RWPE2 (cell line): ENCODE data around the gene BEAN1.
A peak's percentile ranks its signal among the peaks of the same experiment; 100 is the strongest.

Experiments used
- ATAC-seq: fragments of 200-7000 bp; cut with Tn5 transposase; 3 replicates; pipeline ENCODE4 v1.9.1; 2021; ENCODE audit warnings: low read depth
- DNase-seq: peaks from one replicate; pipeline ENCODE4 v3.0.0-alpha.2; 2020; ENCODE audit warnings: low spot score
- H3K27ac ChIP-seq: fragments of 450-650 bp; 2 replicates; pipeline ENCODE4 v1.5.1; 2017; ENCODE audit warnings: mild to moderate bottlenecking; ENCODE audit not compliant: poor library complexity, severe bottlenecking
- H3K27me3 ChIP-seq: fragments of 250-450 bp; sonication (Bioruptor Pico); 2 replicates; pipeline ENCODE4 v1.5.1; 2021; ENCODE audit warnings: mild to moderate bottlenecking, moderate library complexity; ENCODE audit not compliant: insufficient read depth, poor library complexity, severe bottlenecking
- H3K36me3 ChIP-seq: fragments of 250-450 bp; sonication (Bioruptor Pico); 2 replicates; pipeline ENCODE4 v1.5.1; 2020; ENCODE audit warnings: low read depth, mild to moderate bottlenecking, moderate library complexity
- H3K4me1 ChIP-seq: fragments of 250-450 bp; sonication (Bioruptor Pico); 2 replicates; pipeline ENCODE4 v1.5.1; 2021; ENCODE audit warnings: mild to moderate bottlenecking, moderate library complexity; ENCODE audit not compliant: insufficient read depth, poor library complexity, severe bottlenecking
- H3K4me3 ChIP-seq: fragments of 250-450 bp; sonication (Bioruptor Pico); 2 replicates; pipeline ENCODE4 v1.5.1; 2021; ENCODE audit warnings: mild to moderate bottlenecking, moderate library complexity; ENCODE audit not compliant: severe bottlenecking
- H3K9me3 ChIP-seq: fragments of 250-450 bp; sonication (Bioruptor Pico); 2 replicates; pipeline ENCODE4 v1.5.1; 2021; ENCODE audit warnings: mild to moderate bottlenecking, moderate library complexity; ENCODE audit not compliant: severe bottlenecking
- CTCF ChIP-seq: fragments of 450-650 bp; IDR thresholded peaks from one replicate; pipeline ENCODE4 v1.5.1; 2017; ENCODE audit warnings: mild to moderate bottlenecking, moderate library complexity; ENCODE audit not compliant: poor library complexity, severe bottlenecking

BEAN1 gene

GRCh38 chr16:66427036-66427860, at the start of gene BEAN1:
BEAN1 (plus strand) TSS chr16:66427295; CDS start chr16:66437677, 10,382 bp downstream.
- no peak for TF ChIP-seq CTCF
- no peaks in the 10 kb centered on the region for H3K9me3 ChIP-seq
- peak within 1 kb of the TSS; percentile 30 for H3K4me3 ChIP-seq
- no peaks in the 10 kb centered on the region for H3K4me1 ChIP-seq
- ATAC-seq (peak; percentile 46; the same call in 2 of the 3 replicates), DNase-seq (peak; percentile 8)
- H3K36me3 ChIP-seq, result no peaks in the 10 kb centered on the region
- H3K27me3 ChIP-seq, result peaks cover 17% of the 10 kb centered on the region
- H3K27ac ChIP-seq, result no peak within 1 kb of the TSS

GRCh38 chr16:66377324-66377723, 49.8 kb upstream of the BEAN1 start:
- Histone ChIP-seq H3K9me3 (no peaks in the 10 kb centered on the region), H3K36me3 (no peaks in the 10 kb centered on the region), H3K4me1 (peaks cover 8% of the 10 kb centered on the region), H3K27ac (no peak overlapping the region), H3K4me3 (no peak overlapping the region), H3K27me3 (no peaks in the 10 kb centered on the region)
- no peak for ATAC-seq
- DNase-seq, result no peak
- no peak for TF ChIP-seq CTCF

GRCh38 chr16:66378741-66379570, 48.1 kb upstream of the BEAN1 start:
- DNase-seq (no peak), ATAC-seq (no peak)
- no peaks in the 10 kb centered on the region for H3K36me3 ChIP-seq
- H3K27ac ChIP-seq, result no peak overlapping the region
- TF ChIP-seq CTCF, result no peak
- peaks cover 23% of the 10 kb centered on the region for H3K4me1 ChIP-seq
- H3K9me3 ChIP-seq, result no peaks in the 10 kb centered on the region
- H3K4me3 ChIP-seq, result no peak overlapping the region
- H3K27me3 ChIP-seq, result no peaks in the 10 kb centered on the region

GRCh38 chr16:66379571-66379941, 47.5 kb upstream of the BEAN1 start:
- Histone ChIP-seq H3K4me3 (no peak overlapping the region), H3K27ac (no peak overlapping the region), H3K4me1 (peaks cover 23% of the 10 kb centered on the region), H3K9me3 (no peaks in the 10 kb centered on the region), H3K36me3 (no peaks in the 10 kb centered on the region), H3K27me3 (no peaks in the 10 kb centered on the region)
- TF ChIP-seq CTCF, result no peak
- no peak for ATAC-seq
- peak; percentile 14 for DNase-seq
